ENCODE results near the gene DZIP3. TPM values are rescaled to one million over a fixed set of nuclear protein-coding genes. Genes with fewer than 3 reads are reported as not detected.
"Not testable (repeated sequence)": the region's sequence is repeated elsewhere in the genome, so short reads cannot be mapped to it uniquely, and the experiment has no call there.

DZIP3 gene
- polyA plus RNA-seq, 2 donors: 1.1 to 1.4 TPM

- 98 to 99% methylated on average over 8 of the region's 8 CpGs for WGBS, 2 donors
Observed at GRCh38 chr3:108616090-108616489, 26.6 kb downstream of the DZIP3 start.

GRCh38 chr3:108620250-108620649 is 30.7 kb downstream of the DZIP3 start:
- Histone ChIP-seq H3K36me3 (ENCODE audit: control insufficient read depth in 2 of 2, insufficient read depth in 2 of 2, low read length in 1 of 2) (no peaks in the 10 kb centered on the region), H3K4me3 (ENCODE audit: low read depth in 1 of 2, low read length in 2 of 2) (no peak overlapping the region), H3K9me3 (ENCODE audit: control insufficient read depth in 2 of 2, insufficient read depth in 1 of 2, low read depth in 1 of 2, low read length in 1 of 2) (no peaks in the 10 kb centered on the region), H3K27me3 (ENCODE audit: control insufficient read depth in 1 of 2, insufficient read depth in 2 of 2, low read length in 2 of 2) (no peaks in the 10 kb centered on the region), H3K27ac (ENCODE audit: low read depth in 2 of 2, low read length in 1 of 2) (no peak overlapping the region), H3K4me1 (ENCODE audit: control insufficient read depth in 2 of 2, insufficient read depth in 2 of 2, low read length in 1 of 2) (no peaks in the 10 kb centered on the region)
- WGBS, 2 donors: 57 to 77% methylated on average over 1 of the region's 1 CpG

More at GRCh38 chr3:108616090-108616489, 26.6 kb downstream of the DZIP3 start:
- H3K4me1 ChIP-seq (ENCODE audit: control insufficient read depth in 2 of 2, insufficient read depth in 2 of 2, low read length in 1 of 2); H3K27ac ChIP-seq (ENCODE audit: low read depth in 2 of 2, low read length in 1 of 2); H3K4me3 ChIP-seq (ENCODE audit: low read depth in 1 of 2, low read length in 2 of 2); H3K9me3 ChIP-seq (ENCODE audit: control insufficient read depth in 2 of 2, insufficient read depth in 1 of 2, low read depth in 1 of 2, low read length in 1 of 2); H3K27me3 ChIP-seq (ENCODE audit: control insufficient read depth in 1 of 2, insufficient read depth in 2 of 2, low read length in 2 of 2); H3K36me3 ChIP-seq (ENCODE audit: control insufficient read depth in 2 of 2, insufficient read depth in 2 of 2, low read length in 1 of 2): not testable (repeated sequence)

- Histone ChIP-seq H3K27ac (ENCODE audit: low read depth in 2 of 2, low read length in 1 of 2) (no peak overlapping the region), H3K9me3 (ENCODE audit: control insufficient read depth in 2 of 2, insufficient read depth in 1 of 2, low read depth in 1 of 2, low read length in 1 of 2) (no peaks in the 10 kb centered on the region), H3K4me1 (ENCODE audit: control insufficient read depth in 2 of 2, insufficient read depth in 2 of 2, low read length in 1 of 2) (no peaks in the 10 kb centered on the region), H3K27me3 (ENCODE audit: control insufficient read depth in 1 of 2, insufficient read depth in 2 of 2, low read length in 2 of 2) (no peaks in the 10 kb centered on the region), H3K36me3 (ENCODE audit: control insufficient read depth in 2 of 2, insufficient read depth in 2 of 2, low read length in 1 of 2) (peaks cover 0 to 2% of the 10 kb centered on the region in 2 donors), H3K4me3 (ENCODE audit: low read depth in 1 of 2, low read length in 2 of 2) (no peak overlapping the region)
- WGBS, 2 donors: 80 to 82% methylated on average over 3 of the region's 3 CpGs
Observed at GRCh38 chr3:108623504-108623903, 34.0 kb downstream of the DZIP3 start.

- no peak overlapping the region for H3K4me3 ChIP-seq (ENCODE audit: low read depth in 1 of 2, low read length in 2 of 2)
- H3K27me3 ChIP-seq (ENCODE audit: control insufficient read depth in 1 of 2, insufficient read depth in 2 of 2, low read length in 2 of 2): no peaks in the 10 kb centered on the region
- WGBS, 2 donors: 92 to 98% methylated on average over 1 of the region's 1 CpG
- H3K36me3 ChIP-seq (ENCODE audit: control insufficient read depth in 2 of 2, insufficient read depth in 2 of 2, low read length in 1 of 2): peaks cover 0 to 2% of the 10 kb centered on the region in 2 donors
- no peaks in the 10 kb centered on the region for H3K4me1 ChIP-seq (ENCODE audit: control insufficient read depth in 2 of 2, insufficient read depth in 2 of 2, low read length in 1 of 2)
- H3K27ac ChIP-seq (ENCODE audit: low read depth in 2 of 2, low read length in 1 of 2): no peak overlapping the region
- H3K9me3 ChIP-seq (ENCODE audit: control insufficient read depth in 2 of 2, insufficient read depth in 1 of 2, low read depth in 1 of 2, low read length in 1 of 2): no peaks in the 10 kb centered on the region
Observed at GRCh38 chr3:108629974-108630373, 40.5 kb downstream of the DZIP3 start.

- WGBS, 2 donors: 92 to 97% methylated on average over 3 of the region's 3 CpGs
- H3K9me3 ChIP-seq (ENCODE audit: control insufficient read depth in 2 of 2, insufficient read depth in 1 of 2, low read depth in 1 of 2, low read length in 1 of 2): no peaks in the 10 kb centered on the region
- no peaks in the 10 kb centered on the region for H3K36me3 ChIP-seq (ENCODE audit: control insufficient read depth in 2 of 2, insufficient read depth in 2 of 2, low read length in 1 of 2)
- no peak overlapping the region for H3K27ac ChIP-seq (ENCODE audit: low read depth in 2 of 2, low read length in 1 of 2)
- no peaks in the 10 kb centered on the region for H3K27me3 ChIP-seq (ENCODE audit: control insufficient read depth in 1 of 2, insufficient read depth in 2 of 2, low read length in 2 of 2)
- H3K4me1 ChIP-seq (ENCODE audit: control insufficient read depth in 2 of 2, insufficient read depth in 2 of 2, low read length in 1 of 2): no peaks in the 10 kb centered on the region
- no peak overlapping the region for H3K4me3 ChIP-seq (ENCODE audit: low read depth in 1 of 2, low read length in 2 of 2)
Observed at GRCh38 chr3:108642526-108642925, 53.0 kb downstream of the DZIP3 start.

- no peak overlapping the region for H3K27ac ChIP-seq (ENCODE audit: low read depth in 2 of 2, low read length in 1 of 2)
- no peaks in the 10 kb centered on the region for H3K9me3 ChIP-seq (ENCODE audit: control insufficient read depth in 2 of 2, insufficient read depth in 1 of 2, low read depth in 1 of 2, low read length in 1 of 2)
- H3K4me1 ChIP-seq (ENCODE audit: control insufficient read depth in 2 of 2, insufficient read depth in 2 of 2, low read length in 1 of 2): no peaks in the 10 kb centered on the region
- WGBS, 2 donors: 97% methylated on average over 1 of the region's 1 CpG
- no peaks in the 10 kb centered on the region for H3K27me3 ChIP-seq (ENCODE audit: control insufficient read depth in 1 of 2, insufficient read depth in 2 of 2, low read length in 2 of 2)
- H3K36me3 ChIP-seq (ENCODE audit: control insufficient read depth in 2 of 2, insufficient read depth in 2 of 2, low read length in 1 of 2): no peaks in the 10 kb centered on the region
- no peak overlapping the region for H3K4me3 ChIP-seq (ENCODE audit: low read depth in 1 of 2, low read length in 2 of 2)
Observed at GRCh38 chr3:108645364-108645763, 55.8 kb downstream of the DZIP3 start.

- H3K4me1 ChIP-seq (ENCODE audit: control insufficient read depth in 2 of 2, insufficient read depth in 2 of 2, low read length in 1 of 2); H3K4me3 ChIP-seq (ENCODE audit: low read depth in 1 of 2, low read length in 2 of 2); H3K27me3 ChIP-seq (ENCODE audit: control insufficient read depth in 1 of 2, insufficient read depth in 2 of 2, low read length in 2 of 2); H3K9me3 ChIP-seq (ENCODE audit: control insufficient read depth in 2 of 2, insufficient read depth in 1 of 2, low read depth in 1 of 2, low read length in 1 of 2); H3K36me3 ChIP-seq (ENCODE audit: control insufficient read depth in 2 of 2, insufficient read depth in 2 of 2, low read length in 1 of 2); H3K27ac ChIP-seq (ENCODE audit: low read depth in 2 of 2, low read length in 1 of 2): not testable (repeated sequence)
- 97 to 98% methylated on average over 15 of the region's 15 CpGs for WGBS, 2 donors
Observed at GRCh38 chr3:108655664-108656063, 66.1 kb downstream of the DZIP3 start.

GRCh38 chr3:108661699-108662098 is 72.2 kb downstream of the DZIP3 start:
- Histone ChIP-seq H3K9me3 (ENCODE audit: control insufficient read depth in 2 of 2, insufficient read depth in 1 of 2, low read depth in 1 of 2, low read length in 1 of 2) (no peaks in the 10 kb centered on the region), H3K27me3 (ENCODE audit: control insufficient read depth in 1 of 2, insufficient read depth in 2 of 2, low read length in 2 of 2) (no peaks in the 10 kb centered on the region), H3K36me3 (ENCODE audit: control insufficient read depth in 2 of 2, insufficient read depth in 2 of 2, low read length in 1 of 2) (peaks cover 0 to 6% of the 10 kb centered on the region in 2 donors), H3K4me1 (ENCODE audit: control insufficient read depth in 2 of 2, insufficient read depth in 2 of 2, low read length in 1 of 2) (no peaks in the 10 kb centered on the region), H3K4me3 (ENCODE audit: low read depth in 1 of 2, low read length in 2 of 2) (no peak overlapping the region), H3K27ac (ENCODE audit: low read depth in 2 of 2, low read length in 1 of 2) (no peak overlapping the region)
- 40 to 50% methylated on average over 2 of the region's 2 CpGs for WGBS, 2 donors

GRCh38 chr3:108662142-108662738 is 72.7 kb downstream of the DZIP3 start:
- WGBS, 2 donors: 13 to 17% methylated on average over 6 of the region's 6 CpGs

GRCh38 chr3:108664266-108664665 is 74.7 kb downstream of the DZIP3 start:
- H3K27me3 ChIP-seq (ENCODE audit: control insufficient read depth in 1 of 2, insufficient read depth in 2 of 2, low read length in 2 of 2): no peaks in the 10 kb centered on the region
- 92 to 94% methylated on average over 1 of the region's 1 CpG for WGBS, 2 donors

More at GRCh38 chr3:108662142-108662738, 72.7 kb downstream of the DZIP3 start:
- Histone ChIP-seq H3K4me3 (ENCODE audit: low read depth in 1 of 2, low read length in 2 of 2) (no peak overlapping the region), H3K36me3 (ENCODE audit: control insufficient read depth in 2 of 2, insufficient read depth in 2 of 2, low read length in 1 of 2) (peaks cover 0 to 6% of the 10 kb centered on the region in 2 donors), H3K9me3 (ENCODE audit: control insufficient read depth in 2 of 2, insufficient read depth in 1 of 2, low read depth in 1 of 2, low read length in 1 of 2) (no peaks in the 10 kb centered on the region), H3K4me1 (ENCODE audit: control insufficient read depth in 2 of 2, insufficient read depth in 2 of 2, low read length in 1 of 2) (no peaks in the 10 kb centered on the region), H3K27ac (ENCODE audit: low read depth in 2 of 2, low read length in 1 of 2) (no peak overlapping the region), H3K27me3 (ENCODE audit: control insufficient read depth in 1 of 2, insufficient read depth in 2 of 2, low read length in 2 of 2) (no peaks in the 10 kb centered on the region)

More at GRCh38 chr3:108664266-108664665, 74.7 kb downstream of the DZIP3 start:
- no peak overlapping the region for H3K27ac ChIP-seq (ENCODE audit: low read depth in 2 of 2, low read length in 1 of 2)
- no peak overlapping the region for H3K4me3 ChIP-seq (ENCODE audit: low read depth in 1 of 2, low read length in 2 of 2)
- no peaks in the 10 kb centered on the region for H3K9me3 ChIP-seq (ENCODE audit: control insufficient read depth in 2 of 2, insufficient read depth in 1 of 2, low read depth in 1 of 2, low read length in 1 of 2)
- no peaks in the 10 kb centered on the region for H3K4me1 ChIP-seq (ENCODE audit: control insufficient read depth in 2 of 2, insufficient read depth in 2 of 2, low read length in 1 of 2)
- H3K36me3 ChIP-seq (ENCODE audit: control insufficient read depth in 2 of 2, insufficient read depth in 2 of 2, low read length in 1 of 2): peaks cover 0 to 6% of the 10 kb centered on the region in 2 donors
